ENCODE data around the gene CCR9.

The CCR9 gene

DNA sequence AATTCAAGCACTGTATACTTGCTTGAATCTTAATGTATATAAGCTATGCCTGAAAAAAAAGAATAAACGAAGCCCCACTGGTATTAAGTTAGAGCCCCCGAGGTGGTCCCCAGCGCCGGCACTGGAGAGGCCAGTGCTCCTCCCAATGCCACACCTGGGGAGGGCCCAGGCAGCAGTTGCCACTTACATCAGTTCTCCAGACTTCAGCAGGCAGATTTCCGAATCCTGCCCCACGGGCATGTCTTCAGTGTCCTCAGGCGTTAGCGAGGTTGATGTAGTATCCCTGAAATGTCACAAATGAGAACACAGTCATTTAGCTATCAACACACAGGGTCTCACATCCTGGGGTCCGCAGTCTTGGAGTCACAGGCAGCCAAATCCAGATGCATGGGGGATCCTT, 49.9 kb downstream of the CCR9 start:
- TF ChIP-seq, protein P1, sequence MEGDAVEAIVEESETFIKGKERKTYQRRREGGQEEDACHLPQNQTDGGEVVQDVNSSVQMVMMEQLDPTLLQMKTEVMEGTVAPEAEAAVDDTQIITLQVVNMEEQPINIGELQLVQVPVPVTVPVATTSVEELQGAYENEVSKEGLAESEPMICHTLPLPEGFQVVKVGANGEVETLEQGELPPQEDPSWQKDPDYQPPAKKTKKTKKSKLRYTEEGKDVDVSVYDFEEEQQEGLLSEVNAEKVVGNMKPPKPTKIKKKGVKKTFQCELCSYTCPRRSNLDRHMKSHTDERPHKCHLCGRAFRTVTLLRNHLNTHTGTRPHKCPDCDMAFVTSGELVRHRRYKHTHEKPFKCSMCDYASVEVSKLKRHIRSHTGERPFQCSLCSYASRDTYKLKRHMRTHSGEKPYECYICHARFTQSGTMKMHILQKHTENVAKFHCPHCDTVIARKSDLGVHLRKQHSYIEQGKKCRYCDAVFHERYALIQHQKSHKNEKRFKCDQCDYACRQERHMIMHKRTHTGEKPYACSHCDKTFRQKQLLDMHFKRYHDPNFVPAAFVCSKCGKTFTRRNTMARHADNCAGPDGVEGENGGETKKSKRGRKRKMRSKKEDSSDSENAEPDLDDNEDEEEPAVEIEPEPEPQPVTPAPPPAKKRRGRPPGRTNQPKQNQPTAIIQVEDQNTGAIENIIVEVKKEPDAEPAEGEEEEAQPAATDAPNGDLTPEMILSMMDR (IDR thresholded peaks at IDR 0.05; ENCODE audit: control extremely low read depth, extremely low read depth, low read depth, missing control alignments): no peak
- CTCF ChIA-PET: interaction anchor here (1.0 to 14.3 kb wide), 8 partner anchors 8 to 183 kb away, joined by 3 to 377 read pairs (median 6); no protein-coding TSS in a partner anchor
- POLR2A ChIA-PET: no interaction called here

DNA sequence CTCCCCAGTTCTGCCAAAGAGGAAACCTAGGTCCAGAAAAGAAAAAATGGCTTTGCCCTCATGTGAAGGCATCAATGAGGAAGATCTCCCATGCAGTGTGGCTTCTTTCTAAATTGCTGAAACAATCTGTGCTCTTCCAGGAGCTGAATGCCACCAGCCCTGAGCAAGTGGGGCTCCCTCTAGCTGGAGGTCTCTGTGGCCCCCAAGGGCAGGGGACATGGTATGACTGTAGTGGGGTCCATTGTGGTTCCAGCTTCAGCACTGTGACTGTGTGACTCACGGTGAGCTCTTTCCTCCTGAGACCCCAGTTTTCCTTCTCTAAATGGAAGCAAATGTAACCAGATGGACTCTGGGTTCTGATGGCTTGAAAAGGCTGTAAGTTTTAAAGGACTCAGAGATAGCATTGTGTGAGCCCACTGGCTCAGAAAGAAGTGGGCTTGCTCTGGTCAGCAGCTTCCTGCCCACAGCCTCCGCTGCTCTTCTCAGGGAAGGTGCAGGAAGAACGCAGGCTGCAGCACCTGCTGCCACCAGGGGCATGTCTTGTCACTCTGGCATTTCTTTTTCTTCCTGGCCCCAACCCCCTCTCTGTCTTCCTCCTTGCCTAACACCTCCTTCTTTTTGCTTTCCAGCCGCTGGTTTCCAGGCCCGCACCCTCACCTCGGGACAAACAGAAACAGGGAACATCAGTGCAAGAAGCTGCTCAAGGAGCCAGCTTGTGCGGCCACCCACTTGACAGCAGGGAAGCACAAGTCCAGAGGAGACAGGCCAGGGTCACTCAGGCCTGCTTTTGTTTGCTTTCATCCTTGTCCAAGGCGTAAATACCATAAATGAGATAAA, 51.1 kb downstream of the CCR9 start:
- CTCF ChIA-PET: interaction anchor here (1.0 to 14.3 kb wide), 17 partner anchors 9 to 441 kb away, joined by 3 to 377 read pairs (median 4); no protein-coding TSS in a partner anchor
- POLR2A ChIA-PET: no interaction called here
- DNase-seq (ENCODE audit: extremely low spot score): no peak
- TF ChIP-seq, protein P1 (IDR thresholded peaks at IDR 0.05; ENCODE audit: control extremely low read depth, extremely low read depth, low read depth, missing control alignments): no peak

More for the DNA sequence above, 49.9 kb downstream of the CCR9 start:
- DNase-seq (ENCODE audit: extremely low spot score): no peak

DNA sequence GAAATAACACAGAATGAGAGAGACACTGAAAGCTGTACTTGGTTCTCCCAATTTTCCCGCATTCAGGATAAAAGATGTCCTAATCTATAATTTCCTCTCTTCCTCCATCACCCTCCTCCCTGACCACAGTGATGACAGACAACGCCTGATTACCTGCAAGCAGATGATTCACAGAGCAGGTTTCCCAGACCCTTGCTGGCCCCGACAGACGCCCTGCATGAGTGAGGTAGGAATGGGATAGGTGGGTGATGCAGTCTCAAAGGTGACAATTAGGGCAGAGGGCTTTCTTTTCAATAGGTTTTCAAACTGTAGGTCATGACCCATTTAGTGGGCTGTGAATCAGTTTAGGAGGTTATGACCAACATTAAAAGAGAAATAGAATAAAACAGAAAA, 51.7 kb downstream of the CCR9 start:
- ChIA-PET CTCF (interaction anchor here (0.5 to 14.3 kb wide), 47 partner anchors 9 to 896 kb away, joined by 3 to 377 read pairs (median 4); no protein-coding TSS in a partner anchor), POLR2A (no interaction called here)
- DNase-seq (ENCODE audit: extremely low spot score): no peak
- TF ChIP-seq, protein P1 (IDR thresholded peaks at IDR 0.05; ENCODE audit: control extremely low read depth, extremely low read depth, low read depth, missing control alignments): no peak

DNA sequence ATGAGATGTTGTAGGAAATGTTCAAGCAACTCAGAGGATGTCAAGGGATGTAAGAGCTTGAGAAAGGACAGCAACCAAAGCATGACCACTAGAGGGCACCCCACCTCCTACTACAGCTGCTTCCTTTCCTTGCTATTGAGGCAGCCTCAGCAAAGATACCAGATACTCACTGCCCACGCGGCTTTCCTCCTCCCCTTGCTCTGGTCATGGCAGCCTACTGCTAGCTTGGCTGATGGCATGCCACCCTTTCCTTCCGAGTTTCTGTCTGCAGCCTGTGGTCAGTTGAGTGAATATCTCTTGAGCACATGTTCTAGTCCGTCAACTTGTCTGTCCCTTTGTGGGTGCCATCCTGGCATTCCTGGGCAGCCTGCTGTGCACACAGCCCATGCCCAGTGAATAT, 52.5 kb downstream of the CCR9 start:
- ChIA-PET POLR2A (interaction anchor here (0.7 kb wide), 1 partner anchor 138 kb away, joined by 3 read pairs; no protein-coding TSS in a partner anchor), CTCF (interaction anchor here (0.5 to 14.3 kb wide), 56 partner anchors 9 to 897 kb away, joined by 3 to 377 read pairs (median 4); no protein-coding TSS in a partner anchor)
- peak; percentile 79 for DNase-seq (ENCODE audit: extremely low spot score)
- TF ChIP-seq, protein P1 (IDR thresholded peaks at IDR 0.05; ENCODE audit: control extremely low read depth, extremely low read depth, low read depth, missing control alignments): peak; percentile 82

DNA sequence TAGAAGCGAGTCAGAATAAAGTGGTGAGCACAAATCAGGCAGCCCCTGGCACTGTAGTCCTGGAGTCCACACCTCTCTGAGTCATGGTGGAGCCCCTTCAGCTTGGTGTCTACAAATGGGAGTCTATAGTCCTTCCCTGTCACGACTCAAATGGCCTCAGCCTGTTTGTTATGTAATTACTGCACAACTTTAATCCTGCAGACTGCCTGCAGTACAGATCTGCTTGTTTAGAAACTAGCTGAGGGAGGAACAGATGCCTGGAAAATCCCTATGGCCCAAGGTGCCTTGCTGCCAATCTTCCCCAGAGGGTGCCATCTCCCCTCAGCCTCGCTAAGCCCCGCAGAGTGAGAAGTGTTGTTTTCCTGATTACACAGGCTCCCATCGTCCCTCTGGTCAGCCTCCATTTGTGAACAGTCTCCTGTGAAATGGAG, 53.0 kb downstream of the CCR9 start:
- ChIA-PET CTCF (interaction anchor here (0.8 to 14.3 kb wide), 50 partner anchors 9 to 504 kb away, joined by 3 to 377 read pairs (median 4); no protein-coding TSS in a partner anchor), POLR2A (no interaction called here)
- no peak for DNase-seq (ENCODE audit: extremely low spot score)
- TF ChIP-seq, protein P1 (IDR thresholded peaks at IDR 0.05; ENCODE audit: control extremely low read depth, extremely low read depth, low read depth, missing control alignments): peak; percentile 15

DNA sequence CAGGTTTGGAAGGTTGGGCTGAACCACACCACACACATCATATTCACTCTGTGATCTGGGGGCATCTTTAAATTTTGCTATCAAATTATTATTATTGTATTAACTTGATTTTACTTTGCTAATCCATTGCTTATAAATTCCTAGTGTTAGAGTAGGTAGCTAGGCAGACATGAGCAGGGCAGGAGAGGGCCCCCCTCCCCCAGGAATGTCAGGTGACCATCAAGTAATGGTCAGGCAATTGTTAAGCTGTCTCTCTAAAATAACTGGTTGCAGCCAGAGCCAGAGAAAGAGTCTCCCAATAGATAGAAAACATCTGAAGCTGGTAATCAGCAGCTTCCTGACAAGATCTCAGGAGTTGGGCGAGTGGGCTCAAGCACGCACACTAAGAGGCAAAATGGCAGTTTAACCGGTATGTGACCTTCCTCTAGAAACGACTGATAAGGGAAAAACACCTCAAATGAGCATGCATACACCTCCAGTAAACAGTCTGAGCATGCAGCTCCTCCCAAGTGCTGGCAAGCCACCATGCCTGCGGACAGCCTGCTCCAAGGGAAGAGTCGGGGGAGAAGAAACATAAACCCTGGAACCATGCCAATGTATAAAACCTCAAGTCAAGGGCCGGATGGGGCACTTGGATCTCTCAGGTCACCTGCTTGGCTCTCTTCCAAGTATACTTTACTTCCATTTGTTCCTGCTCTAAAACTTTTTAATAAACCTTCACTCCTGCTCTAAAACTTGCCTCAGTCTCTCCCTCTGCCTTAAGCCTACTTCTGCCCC, 53.8 kb downstream of the CCR9 start:
- ChIA-PET CTCF (interaction anchor here (1.1 to 14.3 kb wide), 19 partner anchors 11 to 438 kb away, joined by 3 to 377 read pairs (median 10); no protein-coding TSS in a partner anchor), POLR2A (no interaction called here)
- no peak for DNase-seq (ENCODE audit: extremely low spot score)
- TF ChIP-seq, protein P1 (IDR thresholded peaks at IDR 0.05; ENCODE audit: control extremely low read depth, extremely low read depth, low read depth, missing control alignments): no peak

Data from GM10248 (cell line).